HG03095 (cell line): ENCODE measurements around the gene KLF13.
A peak's percentile ranks its signal among the peaks of the same experiment; 100 is the strongest.
"Not testable (repeated sequence)": the region's sequence is repeated elsewhere in the genome, so short reads cannot be mapped to it uniquely, and the experiment has no call there.

Source experiments
- ATAC-seq: cut with Tn5 transposase; IDR thresholded peaks from one replicate; pipeline ENCODE4 v1.9.1; 2021; ENCODE audit warnings: moderate library complexity; ENCODE audit not compliant: unreplicated experiment

KLF13 gene

DNA sequence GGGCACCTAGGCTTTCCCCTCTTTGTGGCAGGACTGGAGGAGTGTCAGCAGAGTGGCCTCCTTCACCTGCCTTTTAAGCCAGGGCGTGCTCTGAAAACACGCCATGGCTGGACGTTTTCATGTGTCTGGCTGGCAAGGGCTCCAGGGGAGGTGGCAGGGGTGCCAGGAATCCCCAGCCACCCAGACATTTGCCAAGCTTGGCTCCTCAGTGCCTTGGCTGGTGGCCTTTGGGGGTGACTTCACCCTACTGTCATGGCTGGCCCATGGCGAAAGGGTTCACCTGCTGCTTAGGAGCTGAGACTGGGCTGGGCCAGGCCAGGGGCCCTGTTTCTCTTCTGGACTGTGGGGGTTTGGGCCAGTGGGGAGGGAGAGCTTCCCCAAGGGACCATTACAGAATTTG, 17.6 kb downstream of the KLF13 start:
- no peak for ATAC-seq

DNA sequence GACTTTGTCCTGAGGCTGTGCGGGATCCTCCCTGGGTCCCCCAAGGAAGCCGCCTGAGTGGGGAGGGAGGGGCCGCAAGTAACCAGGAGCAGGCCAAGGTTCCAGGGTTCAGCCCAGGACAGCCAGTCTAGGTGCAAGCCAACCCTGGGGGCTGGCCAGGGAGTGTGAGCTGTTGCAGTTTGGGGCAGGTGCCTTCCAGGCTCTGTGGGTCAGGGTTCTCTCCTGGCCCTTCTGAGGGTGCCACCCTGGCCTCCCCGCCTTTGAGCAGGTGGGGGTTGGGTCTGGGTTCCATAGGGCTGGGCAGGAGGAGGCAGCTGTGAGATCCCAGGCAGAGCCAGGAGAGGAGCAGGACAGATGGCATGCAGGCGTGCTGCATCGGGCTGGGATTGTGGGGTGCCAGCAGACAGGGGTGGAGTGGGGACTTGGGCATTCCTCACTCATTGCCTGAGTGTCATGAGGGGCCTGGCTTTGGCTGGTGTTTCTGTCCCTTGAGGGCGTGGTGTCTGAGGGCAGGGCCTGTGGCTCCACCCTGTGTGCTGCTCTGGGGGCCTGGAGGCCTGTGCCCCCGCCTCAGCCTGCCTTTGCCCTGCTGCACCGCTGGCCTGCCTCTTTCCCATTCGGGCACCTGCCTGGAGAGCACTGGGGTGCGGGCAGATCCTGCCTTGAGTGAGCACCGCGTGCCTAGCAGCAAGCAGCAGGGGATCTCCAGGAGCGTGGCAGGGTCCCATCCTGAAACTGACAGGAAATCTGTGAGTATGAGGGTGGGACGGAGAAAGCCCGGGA, 18.4 kb downstream of the KLF13 start:
- ATAC-seq, result peak; percentile 34

DNA sequence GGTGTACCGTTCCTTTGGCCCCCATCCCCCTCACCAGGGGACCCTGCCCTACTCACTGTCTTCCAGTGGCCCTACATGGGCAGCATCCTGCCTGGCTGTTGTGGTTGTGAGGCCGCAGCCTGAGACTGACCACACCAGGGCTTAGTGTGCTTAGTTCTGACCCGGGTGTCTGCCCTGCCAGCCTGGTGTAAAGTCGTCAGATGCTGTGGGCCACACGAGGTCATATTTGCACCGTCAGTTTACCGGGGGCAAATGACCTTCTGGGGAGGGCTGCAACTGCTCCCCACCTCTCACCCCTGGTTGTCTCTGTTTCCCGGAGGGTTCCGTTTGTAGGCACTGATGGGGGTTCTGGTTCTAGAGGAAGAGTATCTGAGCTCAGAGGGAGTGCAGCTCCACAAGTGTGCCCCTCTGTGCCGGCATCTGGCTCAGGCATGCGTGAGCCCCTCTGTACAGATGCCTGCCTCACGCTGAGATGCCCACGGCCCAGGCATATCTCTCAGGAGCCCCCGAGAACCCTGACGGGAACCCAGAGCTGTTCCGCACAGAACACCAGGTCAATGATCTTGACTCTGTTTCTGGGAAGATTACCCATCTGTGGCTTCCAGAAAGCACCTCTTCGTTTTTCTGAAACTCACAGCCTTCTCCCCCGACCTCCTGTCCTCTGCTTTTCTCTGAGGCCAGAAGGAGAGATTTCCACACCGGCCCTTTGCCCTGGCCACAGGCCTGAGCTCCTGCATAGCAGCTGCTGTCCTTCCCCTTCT, 19.2 kb downstream of the KLF13 start:
- peak; percentile 24 for ATAC-seq

DNA sequence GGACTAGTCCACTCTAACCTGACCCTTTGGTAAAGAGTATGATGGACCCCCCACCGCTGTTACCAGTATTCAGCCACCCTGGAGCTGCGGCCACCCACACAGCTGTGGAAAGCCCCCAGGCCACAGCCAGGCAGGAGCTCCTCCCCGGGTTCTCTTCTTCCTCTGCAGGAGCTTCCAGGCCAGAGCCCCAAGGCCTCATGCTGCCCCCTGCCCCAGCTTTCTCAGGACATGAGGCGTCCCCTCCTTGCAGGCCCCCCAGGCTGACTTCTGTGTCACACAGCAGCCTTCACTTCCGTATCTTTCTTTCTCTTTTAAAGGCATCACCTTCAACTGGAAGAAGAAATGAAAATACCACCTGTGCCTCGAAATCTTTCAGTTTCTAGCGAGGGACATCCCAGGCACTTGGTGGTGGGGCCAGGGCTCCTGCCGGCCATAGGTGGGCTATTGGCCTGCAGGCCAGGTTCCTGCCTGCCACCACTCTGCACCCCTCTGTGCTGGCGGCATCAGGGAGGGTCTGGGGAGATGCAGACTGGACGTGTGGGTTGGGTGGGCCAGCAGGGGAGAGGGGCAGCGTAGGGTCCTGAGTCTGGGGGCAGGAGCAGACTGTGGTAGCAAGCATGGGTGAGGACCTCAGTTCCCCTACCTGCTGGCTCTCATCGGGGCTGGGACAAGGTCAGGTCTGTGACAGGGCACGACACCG, 19.9 kb downstream of the KLF13 start:
- peak; percentile 43 for ATAC-seq

DNA sequence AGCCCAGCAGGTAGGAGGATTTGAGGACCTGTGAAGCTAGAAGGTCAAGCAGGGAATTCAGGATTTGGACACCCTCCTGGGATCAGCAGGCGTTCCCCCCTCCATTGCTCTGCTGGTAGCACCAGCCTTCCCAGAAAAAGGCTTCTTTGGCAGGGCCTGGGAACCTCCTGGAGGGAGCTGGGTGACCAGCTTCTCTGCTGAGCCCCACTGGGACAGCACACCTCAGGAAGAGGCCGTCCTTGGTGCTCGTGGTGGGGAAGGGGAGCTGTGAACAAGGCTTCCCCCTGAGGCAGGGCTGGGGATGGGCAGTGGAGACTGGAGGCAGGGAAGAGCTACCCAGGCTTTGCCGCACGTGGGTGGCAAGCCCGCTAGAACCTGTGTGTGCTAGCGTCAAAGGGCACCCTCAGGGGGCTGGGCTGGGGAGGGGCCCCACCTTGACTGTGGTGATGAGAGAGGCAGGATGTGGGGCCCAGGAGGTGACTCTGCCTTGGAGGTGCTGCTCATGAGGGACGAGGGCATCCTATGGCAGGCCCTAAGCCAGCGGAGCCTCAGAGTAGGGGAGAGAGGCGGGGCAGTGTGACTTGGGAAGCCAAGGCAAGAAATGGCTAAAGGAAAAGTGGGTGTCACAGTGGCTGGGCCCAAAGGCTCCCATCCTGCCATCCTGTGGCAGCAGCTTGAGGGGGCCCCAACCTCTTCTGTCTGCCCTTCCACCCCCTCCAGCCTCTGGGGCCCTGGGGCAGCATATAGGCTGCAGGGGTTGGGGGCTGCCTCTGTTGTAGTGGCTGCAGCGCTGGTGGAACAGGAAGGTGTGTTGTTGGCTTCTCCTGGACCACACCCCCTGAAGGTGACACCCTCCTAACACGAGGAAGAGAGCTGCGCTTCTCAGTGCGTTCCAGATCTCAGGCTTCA, 20.7 kb downstream of the KLF13 start:
- no peak for ATAC-seq

DNA sequence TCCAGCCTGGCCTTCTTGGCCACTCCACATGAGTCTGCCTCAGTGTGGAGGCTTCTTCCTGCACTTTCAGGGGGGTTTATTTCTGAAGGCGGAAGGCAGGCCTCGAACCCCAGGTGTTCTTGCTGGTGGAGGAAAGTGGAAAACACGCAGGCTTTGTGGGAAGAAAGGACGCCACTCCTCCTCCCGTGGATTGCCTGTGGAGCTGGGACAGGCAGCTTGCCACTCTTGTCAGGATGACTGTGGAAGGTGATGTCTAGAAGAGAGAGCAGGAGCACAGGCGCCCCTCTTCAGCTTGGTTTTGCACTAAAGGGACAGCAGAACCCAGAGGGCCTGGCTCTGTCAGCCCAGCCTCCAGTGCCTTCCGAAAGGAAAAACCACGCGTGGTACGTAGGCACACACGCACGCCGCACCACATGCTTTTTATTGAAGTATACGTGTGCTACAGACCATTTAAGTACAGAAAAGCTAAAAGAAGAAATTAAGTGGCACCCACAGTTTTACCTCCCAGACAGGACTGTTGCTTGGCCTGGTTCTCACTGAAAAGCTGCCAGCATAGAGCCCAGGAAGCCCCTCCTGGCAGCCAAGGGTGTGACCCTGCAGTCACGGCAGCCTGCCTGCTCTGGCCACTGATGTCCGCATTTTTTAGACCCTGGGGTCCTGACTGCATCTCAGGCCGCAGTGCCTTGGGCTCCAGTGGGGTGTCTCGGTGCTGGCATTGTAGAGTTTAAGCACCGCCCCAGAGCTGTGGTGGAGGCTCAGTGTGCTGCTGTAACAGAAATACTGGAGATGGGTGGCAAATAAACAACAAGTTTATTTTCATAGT, 21.6 kb downstream of the KLF13 start:
- ATAC-seq, result no peak

DNA sequence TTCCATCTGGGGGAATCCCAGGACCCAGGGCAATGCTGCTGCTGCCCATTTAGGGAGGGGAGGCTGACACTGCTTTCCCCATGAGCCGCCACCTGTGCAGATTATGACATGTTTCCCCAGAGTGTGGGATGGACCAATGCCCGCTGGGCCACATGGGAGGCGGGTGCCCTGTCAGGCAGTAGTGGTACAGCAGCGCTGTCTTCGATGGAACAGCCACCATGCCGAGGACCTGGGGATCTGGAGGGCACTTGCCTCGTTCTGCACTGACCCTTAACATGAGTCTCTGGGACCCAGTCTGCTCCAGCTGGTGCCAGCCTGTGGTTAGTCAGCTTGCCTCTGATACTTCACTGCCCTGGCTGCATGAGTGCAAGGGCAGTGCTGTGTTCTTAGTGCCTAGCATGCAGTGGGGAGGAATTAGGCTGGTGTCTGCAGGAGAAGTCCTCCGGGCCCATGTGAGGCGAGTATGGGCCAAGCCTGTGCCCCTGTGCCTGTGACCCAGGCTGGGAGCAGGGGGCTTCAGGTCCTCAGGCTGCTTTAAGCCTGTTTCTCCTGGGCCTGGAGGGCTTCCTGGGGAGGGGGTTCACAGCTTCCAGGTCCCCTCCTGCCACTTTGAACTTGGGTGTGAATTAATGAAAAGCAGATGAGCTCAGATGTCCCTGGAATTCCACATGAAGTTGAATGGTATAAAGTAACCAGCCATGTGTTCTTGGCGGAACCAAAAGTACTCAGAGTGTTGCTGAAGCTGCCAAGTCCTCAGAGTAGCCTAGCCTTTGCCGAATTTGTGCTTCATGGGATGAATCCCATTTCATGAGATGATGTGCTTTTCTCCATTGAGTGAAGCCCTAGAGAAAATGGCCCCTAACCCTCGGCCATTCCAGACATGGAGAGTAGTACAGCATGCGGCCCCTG, 22.9 kb downstream of the KLF13 start:
- no peak for ATAC-seq

DNA sequence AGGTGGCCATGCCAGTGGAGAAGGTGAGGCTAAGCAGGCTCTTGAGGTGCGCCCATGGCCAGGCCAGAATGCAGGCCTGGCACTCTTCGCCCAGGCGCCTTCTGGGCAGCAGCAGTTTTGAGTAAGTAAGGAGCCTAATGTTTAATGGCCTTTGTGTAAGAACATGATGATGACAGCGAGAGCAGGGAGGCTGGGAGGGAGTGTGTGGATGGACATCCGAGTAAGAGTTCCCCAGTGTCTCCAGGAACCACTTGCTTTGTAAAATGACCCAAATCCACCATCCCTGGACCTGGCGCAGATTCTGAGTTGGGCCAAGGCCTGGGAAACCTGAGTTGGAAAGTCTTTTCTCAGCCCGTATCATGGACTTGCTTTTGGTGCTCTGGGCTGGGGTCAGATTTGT, 24.1 kb downstream of the KLF13 start:
- no peak for ATAC-seq

DNA sequence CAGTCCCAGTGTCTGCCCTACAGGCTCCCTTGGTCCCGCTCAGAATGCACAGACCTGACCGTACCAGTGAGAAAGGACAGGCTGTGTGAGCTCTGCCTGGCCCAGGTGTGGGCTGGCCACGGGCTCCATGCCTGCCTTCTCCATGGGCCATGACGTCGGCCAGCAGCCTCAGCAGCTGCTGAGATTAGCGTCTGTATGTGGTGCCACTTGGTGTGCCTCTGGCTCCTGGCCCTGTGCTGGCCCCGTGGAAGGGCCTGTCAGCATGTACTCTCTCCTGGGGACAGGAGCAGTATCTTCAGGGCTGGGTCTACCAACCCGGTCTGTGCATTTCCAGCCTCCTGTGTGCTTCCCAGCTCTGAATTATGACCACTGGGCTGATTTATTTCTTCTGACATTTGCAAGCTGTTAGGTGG, 25.7 kb downstream of the KLF13 start:
- ATAC-seq, result no peak

DNA sequence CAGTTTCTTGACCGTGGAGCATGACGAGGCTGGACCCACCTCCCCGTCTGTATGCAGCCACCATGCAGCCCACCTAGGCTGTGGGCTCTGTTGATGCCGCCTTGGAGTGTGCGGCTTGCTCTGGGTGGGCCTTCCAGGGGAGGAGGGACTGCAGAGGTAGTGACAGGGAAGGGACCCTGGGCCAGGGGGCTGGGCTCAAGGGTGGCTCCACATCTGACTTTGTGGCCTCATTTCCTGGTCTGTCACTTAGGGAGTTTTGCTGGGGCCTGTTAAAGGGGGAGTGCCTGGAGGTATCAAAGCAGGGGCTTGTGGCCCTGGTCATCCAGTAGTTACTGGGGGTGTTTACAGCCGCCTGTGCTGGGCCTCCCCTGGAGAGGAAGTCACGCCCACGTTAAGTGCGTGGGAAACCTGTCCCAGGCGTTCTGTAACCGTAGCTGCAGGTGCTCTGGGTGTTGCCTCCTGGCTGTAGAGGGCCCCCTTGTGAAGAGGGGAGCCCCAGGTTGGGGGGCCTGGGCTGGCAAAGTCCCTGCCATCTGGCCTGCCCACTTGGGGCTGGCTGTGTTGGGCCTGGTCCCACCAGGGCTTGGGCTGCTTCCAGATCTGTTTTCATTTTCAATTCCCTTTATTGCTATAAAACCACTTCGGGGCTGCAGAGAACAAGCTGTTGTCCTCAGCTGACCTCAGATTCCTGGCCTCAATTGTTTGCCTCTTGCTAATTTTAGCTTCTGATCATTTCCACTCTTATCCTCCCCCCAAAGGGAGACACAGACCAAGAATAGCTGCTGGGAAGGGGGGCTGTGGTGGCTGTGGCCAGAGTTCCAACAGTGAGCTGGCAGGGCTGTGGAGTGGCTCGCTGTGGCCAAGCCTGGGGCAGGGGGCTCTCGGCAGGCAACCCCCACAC, 26.5 kb downstream of the KLF13 start:
- ATAC-seq, result peak; percentile 68

DNA sequence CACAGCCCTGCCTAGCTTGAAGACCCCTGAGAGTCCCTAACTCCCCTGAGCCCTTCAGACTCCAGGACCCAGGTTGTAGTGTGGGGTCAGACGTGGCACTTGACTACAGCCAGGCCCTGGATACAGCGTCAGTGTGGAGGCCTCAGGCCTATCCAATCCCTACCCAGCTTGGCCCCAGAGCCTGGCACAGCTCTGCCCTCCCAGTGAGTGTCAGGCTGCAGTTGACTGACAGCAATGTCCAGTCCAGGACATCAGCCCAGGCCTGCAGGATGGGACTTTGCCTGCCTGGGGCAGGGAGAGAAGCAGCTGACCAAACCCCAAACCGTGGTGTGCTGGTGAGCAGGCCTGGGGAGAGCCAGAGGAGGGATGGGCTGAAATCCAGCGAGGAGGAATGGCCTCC, 27.3 kb downstream of the KLF13 start:
- ATAC-seq, result no peak

DNA sequence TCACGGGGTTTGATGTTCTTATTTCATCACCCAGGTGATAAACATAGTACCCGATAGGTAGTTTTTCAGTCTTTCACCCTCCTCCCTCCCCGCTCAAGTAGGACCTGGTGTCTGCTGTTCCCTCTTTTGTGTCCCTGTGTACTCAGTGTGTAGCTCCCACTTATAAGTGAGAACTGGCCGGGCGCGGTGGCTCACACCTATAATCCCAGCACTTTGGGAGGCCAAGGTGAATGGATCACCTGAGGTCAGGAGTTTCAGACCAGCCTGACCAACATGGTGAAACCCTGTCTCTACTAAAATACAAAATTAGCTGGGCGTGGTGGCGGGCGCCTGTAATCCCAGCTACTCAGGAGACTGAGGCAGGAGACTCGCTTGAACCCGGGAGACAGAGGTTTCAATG, 29.5 kb downstream of the KLF13 start:
- ATAC-seq, result not testable (repeated sequence)

DNA sequence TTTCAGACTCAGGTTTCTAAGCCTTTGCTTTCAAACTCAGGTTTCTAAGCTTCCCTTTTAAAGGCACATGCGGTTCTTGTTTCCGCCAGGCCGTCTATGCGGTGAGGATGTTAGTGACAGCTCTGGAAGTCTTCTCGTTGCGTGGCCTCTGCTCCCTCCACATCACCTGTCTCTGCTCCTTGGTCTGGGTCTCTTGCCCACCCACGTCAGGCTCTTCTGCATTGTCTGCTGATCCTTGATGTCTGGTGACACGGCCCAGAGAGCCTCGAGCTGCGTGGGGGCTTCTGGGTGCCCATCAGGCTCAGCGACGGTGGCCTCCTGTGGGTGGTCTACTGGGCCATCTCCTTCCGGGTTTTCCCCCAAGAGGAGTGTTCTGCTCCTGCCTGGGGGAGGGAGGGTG, 30.5 kb downstream of the KLF13 start:
- ATAC-seq, result no peak

DNA sequence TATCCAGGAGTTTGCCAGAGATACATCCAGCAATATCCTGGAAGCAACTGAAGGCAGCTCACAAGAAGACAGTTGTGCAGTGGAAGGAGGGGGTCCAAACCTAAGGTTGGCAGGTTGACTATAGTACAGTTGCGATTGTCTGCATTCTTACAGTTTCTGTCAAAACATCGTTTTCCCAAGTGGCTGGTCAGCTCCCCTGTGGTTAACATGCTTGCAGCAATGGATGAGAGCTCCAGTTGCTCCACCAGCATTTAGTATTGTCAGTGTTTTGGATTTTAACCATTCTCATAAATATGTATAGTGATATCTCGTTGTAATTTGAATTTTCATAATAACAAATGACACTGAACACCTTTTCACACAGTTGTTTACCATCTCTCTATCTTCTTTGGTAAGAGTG, 31.5 kb downstream of the KLF13 start:
- ATAC-seq, result no peak

DNA sequence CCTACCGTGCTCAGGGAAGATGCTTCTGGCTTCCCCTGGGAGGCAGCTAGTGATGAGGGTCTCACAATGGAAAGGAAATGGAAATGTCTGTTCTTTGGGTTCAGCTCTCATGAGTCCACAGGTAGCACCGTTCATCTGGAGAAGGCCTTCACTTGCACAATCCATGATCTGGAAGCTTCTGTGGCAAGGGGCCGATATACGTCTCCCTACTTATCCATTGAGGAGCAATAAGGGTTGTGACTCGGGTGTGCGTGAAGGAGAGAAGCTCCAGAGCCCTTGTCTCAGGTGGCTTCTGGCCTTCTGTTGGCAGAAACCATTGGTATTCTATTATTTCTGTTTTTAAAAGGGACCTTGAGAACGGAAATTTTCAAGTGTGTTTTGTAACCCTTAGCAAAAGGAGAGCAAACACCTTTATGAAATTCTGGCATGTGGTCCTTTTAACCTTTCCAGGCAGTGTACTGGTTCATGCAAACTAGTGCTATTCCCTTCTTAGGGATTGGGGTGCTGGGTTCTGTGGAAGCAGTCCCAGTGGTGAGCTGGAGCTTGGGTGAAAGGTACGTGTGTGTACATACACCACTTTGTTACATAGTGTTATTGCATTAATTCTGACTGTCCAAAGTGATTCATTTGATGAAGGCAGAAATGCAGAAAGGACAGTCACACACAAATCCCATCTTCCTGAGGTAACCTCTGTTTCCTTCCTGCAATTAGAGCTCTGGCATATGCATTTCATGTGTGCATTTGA, 32.5 kb downstream of the KLF13 start:
- ATAC-seq, result no peak

DNA sequence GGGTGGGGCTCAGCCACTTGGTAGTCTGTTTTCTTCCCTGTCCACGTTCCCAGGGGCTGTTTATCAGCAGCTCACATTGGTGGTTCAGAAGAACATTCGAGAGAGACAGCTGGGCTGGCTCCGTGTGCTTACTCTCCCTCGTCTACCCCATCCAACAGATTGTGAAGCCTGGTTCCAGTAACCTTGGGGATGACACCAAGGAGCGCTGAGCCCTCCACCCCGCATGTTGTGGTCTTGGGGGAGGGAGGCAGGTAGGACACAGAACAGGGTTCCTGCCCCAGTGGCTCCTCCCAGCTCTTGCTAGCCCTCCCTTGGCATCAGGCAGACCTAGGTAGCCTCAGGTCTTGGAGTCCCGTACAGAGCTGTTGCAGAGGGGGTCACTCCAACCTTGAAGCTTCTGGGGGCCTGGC, 33.1 kb downstream of the KLF13 start:
- no peak for ATAC-seq

DNA sequence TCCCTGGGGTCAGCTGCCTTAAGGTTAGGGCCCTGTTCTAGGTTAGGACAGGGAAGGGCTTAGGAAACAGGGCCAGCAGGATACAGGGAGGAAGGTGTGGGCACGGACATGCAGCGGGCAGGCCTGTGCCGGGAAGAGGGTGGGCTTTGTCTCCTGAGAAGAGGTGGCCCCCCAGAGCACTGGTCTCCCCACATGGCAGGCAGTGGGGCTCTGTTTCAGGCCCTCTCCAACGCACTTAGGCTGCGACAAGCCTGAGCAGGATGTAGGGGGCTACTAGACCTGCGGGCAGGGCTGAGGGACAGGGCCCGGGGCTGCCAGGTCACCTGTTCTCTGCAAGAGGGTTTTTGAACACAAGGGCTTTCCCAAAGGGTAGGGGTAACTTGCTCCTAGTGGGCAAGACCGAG, 33.5 kb downstream of the KLF13 start:
- no peak for ATAC-seq
